NCI-H1417 treated with DMSO at 0.1 percent for 48 hours (cell line): ENCODE data around the gene TPPP3.

Experiments used
- DNase-seq: peaks from one replicate; lab custom pipeline; 2025; lab: John Stamatoyannopoulos, UW

TPPP3 gene

DNA sequence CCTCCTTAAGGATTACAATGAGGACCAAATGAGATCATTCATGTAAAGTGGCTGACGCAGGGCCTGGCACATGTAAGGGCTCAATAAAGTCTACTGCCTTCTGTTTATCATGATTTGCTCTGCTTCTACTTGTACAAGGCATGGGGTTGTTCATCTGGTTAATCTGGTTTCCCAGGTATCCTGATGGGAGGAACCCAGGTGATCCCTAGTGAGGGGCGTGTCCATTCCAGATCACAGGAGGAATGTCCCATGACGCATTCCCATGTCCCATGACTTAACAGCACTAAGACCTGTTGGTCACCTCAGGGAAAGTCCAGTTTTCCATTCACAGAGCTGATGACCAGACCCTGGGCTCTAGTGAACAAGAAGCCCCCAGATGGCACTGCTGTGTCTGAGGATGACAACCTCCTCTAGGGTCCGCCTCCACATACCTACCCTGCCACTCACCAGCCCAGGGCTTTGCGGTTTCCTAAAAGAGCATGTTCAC, 11.5 kb upstream of the TPPP3 start:
- DNase-seq, result no peak

DNA sequence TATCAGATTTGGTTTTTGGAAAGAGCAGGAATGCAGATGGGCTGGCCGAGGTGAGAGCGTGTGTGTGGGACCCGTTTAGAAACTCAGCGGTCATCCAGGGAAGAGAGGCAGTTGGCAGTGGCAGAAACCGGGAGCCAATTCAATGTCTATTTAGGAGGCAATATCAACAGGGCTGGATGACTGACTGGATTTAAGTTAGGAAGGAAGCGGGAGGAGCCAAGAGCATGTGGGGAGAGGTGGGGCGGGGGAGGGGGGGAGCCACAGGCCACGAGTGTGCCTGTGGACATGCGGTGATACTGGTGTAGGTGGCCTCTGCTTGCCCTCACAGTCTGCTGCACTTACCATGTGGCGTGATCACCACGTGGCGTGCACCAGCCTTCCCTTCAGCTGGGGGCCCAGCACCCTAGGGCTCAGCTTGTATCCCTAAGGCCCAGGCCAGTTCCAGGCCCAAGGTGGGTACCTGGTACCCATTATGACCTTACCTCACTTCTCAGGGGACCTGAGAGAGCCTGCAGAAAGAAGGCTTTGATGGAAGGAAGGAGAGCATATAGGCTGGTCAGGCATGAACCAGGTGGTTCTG, 10.8 kb upstream of the TPPP3 start:
- DNase-seq, result no peak

GRCh38 chr16:67400901-67401300, 7.6 kb upstream of the TPPP3 start:
- DNase-seq, result no peak

DNA sequence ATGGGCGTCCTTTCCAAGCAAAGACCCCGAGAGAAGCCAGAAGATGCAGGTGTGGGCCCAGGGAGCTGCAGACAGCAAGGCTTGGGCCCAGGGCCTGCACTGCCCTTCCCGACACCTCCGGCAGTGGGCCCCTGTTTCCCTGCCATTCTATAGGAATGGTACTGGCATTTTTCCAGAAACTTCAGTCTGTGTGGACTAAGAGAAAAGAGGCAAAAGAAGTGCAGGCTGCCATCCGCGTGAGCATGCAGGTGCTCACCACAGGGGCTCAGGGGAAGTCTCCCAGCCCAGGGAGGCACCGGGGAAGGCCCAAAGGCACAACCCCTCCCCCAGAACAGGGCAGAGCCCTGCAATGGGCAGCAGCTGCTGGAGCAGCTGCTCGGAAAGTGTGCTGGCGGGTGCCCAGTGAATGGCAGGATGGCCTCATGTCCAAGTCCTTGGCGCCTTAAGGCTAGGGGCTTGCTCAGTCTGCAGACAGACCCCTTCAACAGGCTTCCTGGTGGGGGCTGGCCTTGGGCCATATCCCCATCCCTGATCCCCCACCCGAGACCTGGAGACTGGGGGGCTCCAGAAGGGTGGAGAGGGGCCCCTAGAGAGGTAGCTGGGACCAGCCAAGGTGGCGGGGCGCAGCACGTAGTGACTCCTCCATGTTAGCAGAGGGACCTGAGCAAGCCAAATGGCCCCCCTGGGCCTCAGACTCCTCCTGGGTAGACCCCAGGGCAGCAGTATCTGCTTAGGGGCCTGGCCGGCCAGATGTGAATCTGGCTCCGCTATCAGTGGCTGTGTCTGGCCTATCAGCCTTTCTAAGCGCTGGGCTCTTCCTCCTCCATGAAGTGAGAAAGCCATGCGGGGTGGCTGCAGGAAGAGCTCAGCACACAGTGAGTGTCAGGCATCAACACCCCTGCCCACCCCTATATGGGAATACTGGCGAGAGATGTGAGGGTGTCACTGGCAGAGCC, 6.7 kb upstream of the TPPP3 start:
- peak; percentile 38 for DNase-seq

GRCh38 chr16:67399218-67399733, 6.0 kb upstream of the TPPP3 start:
- DNase-seq, result no peak

DNA sequence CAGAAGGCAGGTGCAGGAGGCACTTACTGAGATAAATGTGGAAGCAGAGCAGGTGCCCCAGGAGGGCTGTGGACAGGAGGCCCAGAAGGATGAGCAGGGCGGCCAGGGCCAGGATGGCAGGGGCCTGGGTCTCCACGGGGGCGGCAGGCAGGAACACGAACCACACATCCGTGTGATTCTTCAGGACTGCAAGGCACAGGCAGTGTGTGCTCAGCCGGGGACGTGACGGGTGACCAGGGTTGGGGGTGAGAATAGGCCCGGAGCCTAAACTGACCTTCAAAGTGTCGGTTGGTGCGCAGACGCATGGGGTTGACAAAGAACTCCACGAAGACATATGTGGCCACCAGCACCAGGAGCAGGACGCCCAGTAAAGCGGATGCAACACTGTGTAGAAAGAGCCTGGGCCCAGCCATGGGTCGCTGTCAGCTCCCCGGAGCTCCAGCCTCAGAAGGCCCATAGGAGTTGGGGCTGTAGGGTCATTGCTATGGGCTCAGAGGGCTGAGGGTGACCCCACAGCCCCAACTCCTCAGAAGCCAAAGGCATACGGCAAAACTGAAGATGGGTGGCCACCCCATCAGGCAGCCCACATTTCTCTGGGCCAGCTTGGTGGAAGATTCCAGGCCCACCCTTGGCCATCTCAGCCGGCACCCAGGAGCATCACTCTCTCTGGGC, 5.4 kb upstream of the TPPP3 start:
- DNase-seq, result no peak

- DNase-seq, result no peak
These were observed 4.7 kb upstream of the TPPP3 start for GRCh38 chr16:67397812-67398545.

- DNase-seq, result no peak
These were observed 3.9 kb upstream of the TPPP3 start for GRCh38 chr16:67397036-67397801.

DNA sequence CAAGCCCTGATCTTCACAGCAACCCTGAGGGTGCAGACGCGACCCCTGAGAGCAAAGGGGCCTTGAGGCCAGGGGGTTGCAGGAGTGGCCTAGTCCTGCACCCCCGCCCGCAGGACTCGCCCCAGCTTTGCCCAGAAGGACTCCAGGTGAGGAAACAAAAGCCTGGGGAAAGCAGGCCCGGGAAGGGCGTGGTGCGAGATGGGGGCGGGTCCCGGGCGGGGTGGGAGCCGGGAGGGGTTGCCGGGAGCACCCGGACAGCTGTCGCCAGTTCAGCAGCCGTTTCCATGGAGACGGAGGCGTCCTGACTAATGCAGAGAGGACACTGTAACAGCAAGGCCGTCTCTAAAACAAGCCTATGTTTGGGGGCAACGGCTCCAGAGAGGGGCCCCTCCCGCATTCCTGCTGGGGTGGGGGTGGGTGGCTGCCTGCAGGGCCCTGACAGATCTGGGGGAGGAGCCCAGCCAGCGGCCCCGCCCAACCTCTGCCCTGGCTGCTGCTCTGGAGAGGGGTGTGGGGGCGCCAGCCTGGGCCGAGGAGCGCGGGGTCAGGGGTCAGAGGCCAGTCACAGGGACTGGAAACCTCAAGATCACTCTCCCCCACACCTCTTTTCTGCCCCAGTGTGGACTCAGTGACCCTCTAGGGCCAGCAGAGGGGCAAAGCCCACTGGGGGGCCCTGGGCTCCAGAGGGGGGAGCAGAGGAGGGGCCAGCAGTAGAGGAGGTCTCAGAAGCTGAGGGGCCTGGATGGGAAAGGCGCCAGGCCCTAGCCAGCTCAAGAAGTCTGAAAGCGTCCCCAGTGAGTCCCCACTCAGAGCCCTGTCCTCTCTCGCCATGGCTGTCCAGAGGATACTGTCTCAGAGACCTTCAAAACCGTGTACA, 3.1 kb upstream of the TPPP3 start:
- DNase-seq, result peak; percentile 75

DNA sequence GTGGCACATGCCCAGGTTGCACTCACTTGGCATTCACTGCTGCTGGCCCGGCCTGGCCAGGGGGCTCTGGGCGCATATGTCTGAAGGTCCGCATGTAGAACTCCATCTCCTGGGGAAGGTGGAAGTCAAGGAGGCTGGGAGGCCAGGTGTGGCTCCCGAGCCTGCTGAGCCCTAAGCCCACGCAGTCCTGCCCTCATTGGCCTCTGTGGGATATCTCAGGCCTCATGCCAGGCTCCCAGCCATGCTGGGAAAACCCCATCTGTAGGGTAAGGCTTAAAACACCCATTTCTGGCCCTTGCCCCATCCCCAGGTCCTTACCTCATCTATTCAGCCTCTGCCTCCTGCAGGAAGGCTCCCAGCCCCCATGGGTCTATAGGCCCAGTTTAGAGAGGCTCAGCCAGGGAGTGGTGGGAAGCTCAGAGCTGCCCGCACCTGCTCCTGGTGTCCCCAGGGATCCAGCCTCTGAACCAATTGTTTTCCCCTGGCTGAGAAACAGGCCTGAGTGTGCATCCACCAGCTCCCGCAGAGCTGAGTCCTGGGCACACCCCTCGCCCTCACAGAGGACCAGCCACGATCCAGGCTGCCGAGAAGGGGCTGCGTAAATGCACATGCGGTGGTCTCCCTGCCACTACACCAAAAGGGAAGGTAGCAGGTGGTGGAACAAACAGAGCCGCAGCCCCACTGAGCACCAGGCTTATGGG, 2.3 kb upstream of the TPPP3 start:
- DNase-seq, result peak; percentile 47

GRCh38 chr16:67395105-67395457, 1.8 kb upstream of the TPPP3 start:
- DNase-seq, result no peak

DNA sequence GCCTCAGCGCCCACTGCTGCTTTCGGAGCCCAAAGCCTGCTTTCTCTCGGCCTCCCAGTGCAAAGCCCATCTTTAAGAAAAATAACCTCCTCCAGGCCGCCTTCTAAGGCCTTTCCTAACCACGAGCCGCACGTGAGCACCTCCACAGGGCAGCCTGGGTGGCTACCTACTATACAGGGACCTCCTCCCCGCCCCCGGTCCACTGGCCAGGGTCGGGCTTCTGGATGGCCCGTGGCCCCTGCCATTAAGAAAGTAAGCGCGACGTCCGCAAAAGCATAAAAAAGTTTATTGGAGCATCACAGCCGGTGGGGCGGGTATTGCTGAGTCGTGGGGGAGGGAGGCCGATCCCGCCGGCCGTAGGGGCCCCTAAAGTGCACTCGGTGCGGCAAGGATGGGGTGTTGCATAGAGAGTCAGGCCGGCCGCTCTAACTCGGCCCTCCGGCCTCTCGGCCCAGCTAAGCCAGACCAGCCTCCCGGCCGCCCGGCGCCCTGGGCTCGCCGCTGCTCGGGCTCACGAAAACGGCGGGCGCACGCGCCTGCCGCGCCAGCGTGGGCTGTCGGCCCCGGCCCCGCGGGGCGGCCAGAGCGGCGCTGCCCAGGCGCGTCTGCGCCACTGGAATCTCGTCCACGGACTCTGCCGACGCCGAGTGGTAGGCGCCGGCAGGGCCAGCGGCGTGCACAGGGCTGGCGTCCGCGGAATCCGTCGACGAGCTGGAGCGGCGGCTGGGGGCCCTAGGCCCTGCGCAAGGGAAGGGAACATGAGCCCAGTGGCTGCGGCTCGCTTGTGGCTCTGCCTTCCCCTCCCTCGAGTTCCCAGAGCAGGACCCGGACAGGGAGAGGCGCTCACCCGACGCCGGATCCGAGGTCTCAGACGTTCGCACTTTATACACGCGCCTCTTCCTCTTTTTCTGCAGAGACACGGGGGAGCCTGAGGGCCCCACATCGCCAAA, 1.1 kb upstream of the TPPP3 start:
- DNase-seq, result no peak

GRCh38 chr16:67393788-67394154, 473 bp upstream of the TPPP3 start:
- DNase-seq, result no peak

DNA sequence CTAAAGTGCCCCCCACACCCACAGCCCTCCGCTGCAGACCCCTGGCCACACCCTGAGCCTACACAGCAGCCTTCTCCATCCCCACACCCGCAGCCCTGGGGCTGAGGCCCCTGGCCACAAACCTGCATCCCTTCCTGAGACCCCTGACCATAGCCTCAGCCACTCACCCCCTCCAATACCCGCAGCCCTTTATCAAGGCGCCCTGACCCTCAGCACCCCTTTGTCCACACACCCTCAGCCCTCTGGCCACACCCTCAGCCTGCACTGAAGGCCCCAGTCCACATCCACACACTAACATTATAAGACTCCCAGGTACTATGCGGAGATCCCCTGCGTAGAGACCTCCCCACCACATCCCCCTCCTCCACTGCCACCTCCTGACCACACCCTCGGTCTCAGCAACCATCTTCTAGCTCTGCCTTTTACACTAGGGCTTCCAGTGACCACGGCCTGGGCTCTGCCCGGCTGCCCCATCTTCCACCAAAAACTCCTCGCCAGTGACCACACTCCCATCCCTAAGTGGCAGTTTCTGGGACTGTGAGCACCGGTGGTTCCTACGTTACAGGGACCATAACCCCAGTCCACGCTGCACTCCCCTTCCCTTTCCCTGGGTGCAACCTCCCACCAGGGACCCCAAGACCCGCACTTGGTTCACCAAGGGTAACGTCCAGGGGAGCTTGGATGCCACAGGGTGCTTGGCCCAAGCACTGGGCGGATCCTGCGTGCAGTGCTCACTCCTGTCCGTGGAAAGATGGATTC, 818 bp downstream of the TPPP3 start:
- no peak for DNase-seq

DNA sequence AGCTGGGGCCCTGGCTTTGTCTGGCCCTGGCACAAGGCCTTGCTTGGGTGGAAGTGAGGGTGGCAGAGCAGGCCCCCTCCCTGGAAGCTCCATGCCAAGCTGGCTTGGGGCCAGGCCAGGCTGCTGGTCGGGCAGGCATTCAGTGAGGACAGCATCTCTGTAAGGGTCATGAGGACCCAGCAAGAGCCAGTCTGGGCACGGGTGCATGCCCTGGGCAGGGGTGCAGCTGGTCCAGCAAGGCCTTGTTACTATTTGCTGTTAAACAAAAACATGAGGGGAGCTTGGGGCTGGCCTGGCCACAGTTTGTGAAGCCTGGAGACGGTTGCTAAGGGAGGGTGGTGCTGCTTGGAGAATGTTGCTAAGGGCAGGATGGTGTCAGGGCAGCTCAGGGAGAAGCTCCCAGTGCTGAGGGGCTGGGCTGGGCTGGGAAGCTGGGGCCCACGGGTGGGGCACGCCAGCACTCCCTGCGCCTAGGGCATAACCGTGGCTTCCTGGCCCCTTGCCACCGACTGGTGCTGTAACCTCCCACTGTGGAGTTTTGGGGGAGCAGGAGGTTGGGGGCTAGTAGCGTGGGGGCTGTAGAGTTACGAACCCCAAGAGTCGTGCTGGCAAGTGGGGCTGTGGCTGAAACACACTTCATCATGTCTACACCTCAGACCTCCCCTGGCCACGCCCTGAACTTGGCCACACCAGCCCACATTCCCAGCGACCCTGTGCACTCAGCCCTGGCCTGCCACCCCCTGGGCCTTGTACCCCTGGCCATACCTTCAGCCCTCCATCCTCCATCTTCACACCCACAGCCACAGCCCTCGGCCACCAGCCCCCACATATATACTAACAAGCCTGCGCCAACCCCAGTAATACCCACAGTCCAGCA, 1.6 kb downstream of the TPPP3 start:
- no peak for DNase-seq

DNA sequence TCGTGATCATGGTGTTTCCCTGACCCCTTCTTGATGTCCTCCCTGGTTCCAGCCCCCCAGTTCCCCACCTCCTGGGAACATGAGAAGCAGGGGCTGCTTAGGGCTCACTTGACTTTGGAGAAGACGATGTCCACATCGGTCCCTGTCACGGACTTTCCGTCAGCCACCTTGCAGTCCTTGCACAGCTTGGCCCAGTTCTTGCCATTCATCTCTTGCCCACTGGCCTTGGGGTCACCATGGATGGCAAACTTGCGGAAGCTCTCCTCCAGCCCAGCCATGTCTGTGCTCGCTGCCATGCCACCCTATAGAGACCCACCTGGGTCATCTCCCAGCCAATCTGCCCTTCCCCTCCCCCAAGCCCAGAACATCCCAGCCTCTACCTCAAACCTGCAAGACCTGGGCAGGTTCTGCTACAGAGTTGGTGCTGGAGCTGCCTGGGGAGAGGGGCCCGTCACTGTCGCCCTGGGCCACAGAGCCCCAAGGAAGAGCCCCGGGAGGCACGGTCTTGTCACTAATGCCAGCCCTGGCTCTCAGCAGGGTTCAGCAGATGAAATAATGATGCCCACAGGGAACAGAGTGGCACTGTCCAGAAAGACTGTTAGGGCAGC, 2.4 kb downstream of the TPPP3 start:
- DNase-seq, result no peak
